SKM-1 (cell line): ENCODE measurements around the gene MYO9B.
"Not testable (repeated sequence)": the region's sequence is repeated elsewhere in the genome, so short reads cannot be mapped to it uniquely, and the experiment has no call there.

ENCODE experiments used
- DNase-seq: peaks from one replicate; lab custom pipeline; 2025; ENCODE audit not compliant: unreplicated experiment; lab: John Stamatoyannopoulos, UW

MYO9B gene

GRCh38 chr19:17170538-17171297, 95.1 kb downstream of the MYO9B start:
- DNase-seq = no peak

GRCh38 chr19:17171874-17172273, 96.3 kb downstream of the MYO9B start:
- no peak for DNase-seq

- DNase-seq = no peak
These were observed 97.2 kb downstream of the MYO9B start for GRCh38 chr19:17172624-17173345.

- DNase-seq = no peak
These were observed 102.7 kb downstream of the MYO9B start for GRCh38 chr19:17178291-17178690.

- no peak for DNase-seq
These were observed 105.6 kb downstream of the MYO9B start for GRCh38 chr19:17180997-17181702.

GRCh38 chr19:17183271-17183761, 107.7 kb downstream of the MYO9B start:
- no peak for DNase-seq

- no peak for DNase-seq
These were observed 108.3 kb downstream of the MYO9B start for GRCh38 chr19:17183858-17184321.

- no peak for DNase-seq
These were observed 108.8 kb downstream of the MYO9B start for GRCh38 chr19:17184371-17184841.

- DNase-seq = no peak
These were observed 110.0 kb downstream of the MYO9B start for GRCh38 chr19:17185590-17185989.

- not testable (repeated sequence) for DNase-seq
These were observed 116.2 kb downstream of the MYO9B start for GRCh38 chr19:17191736-17192135.

- no peak for DNase-seq
These were observed 117.2 kb downstream of the MYO9B start for GRCh38 chr19:17192751-17193150.

GRCh38 chr19:17194608-17195007, 119.0 kb downstream of the MYO9B start:
- no peak for DNase-seq

GRCh38 chr19:17195106-17195505, 119.5 kb downstream of the MYO9B start:
- DNase-seq = no peak

- no peak for DNase-seq
These were observed 121.0 kb downstream of the MYO9B start for GRCh38 chr19:17196610-17197009.

- DNase-seq = no peak
These were observed 122.1 kb downstream of the MYO9B start for GRCh38 chr19:17197666-17198065.

GRCh38 chr19:17200408-17201079, 125.0 kb downstream of the MYO9B start:
- DNase-seq = no peak

- DNase-seq = no peak
These were observed 126.7 kb downstream of the MYO9B start for GRCh38 chr19:17202249-17202648.

GRCh38 chr19:17202713-17203112, 127.1 kb downstream of the MYO9B start:
- no peak for DNase-seq

GRCh38 chr19:17205237-17206140, 129.9 kb downstream of the MYO9B start:
- peak; percentile 11 for DNase-seq
